Thyroid gland (tissue), 4 donors: Measurements from ENCODE around the gene REC8. TPM values are rescaled to one million over a fixed set of nuclear protein-coding genes. Genes with fewer than 3 reads are reported as not detected.

Experiments
- DNase-seq, 2 donors: peaks; one replicate each; pipeline ENCODE4 v3.0.0-alpha.2; 2019
- H3K27ac ChIP-seq, 3 donors: fragments of 200-600 bp; sonication (generic); 1 replicate in 2 of 3; 2 replicates in 1 of 3; pipeline ENCODE4 v1.5.1; 2016 to 2019; ENCODE audit warnings: mild to moderate bottlenecking in 1 of 3, moderate library complexity in 1 of 3
- H3K27me3 ChIP-seq: fragments of 200-600 bp; sonication (generic); one replicate; pipeline ENCODE4 v1.5.1; 2019
- H3K36me3 ChIP-seq, 2 donors: fragments of 200-600 bp; sonication (generic); one replicate each; pipeline ENCODE4 v1.5.1; 2016 to 2019
- H3K4me1 ChIP-seq, 2 donors: fragments of 200-600 bp; sonication (generic); one replicate each; pipeline ENCODE4 v1.5.1; 2017 to 2019
- H3K4me3 ChIP-seq, 3 donors: fragments of 200-600 bp; sonication (generic); replicated peaks in 1 of 3; 1 replicate in 2 of 3; 2 replicates in 1 of 3; pipeline ENCODE4 v1.5.1; 2016; ENCODE audit warnings: mild to moderate bottlenecking in 1 of 3
- H3K9me3 ChIP-seq: fragments of 200-600 bp; sonication (generic); one replicate; pipeline ENCODE4 v1.5.1; 2017
- CTCF ChIP-seq, 6 experiments: fragments of 200-600 bp in 3 of 6; fragments of 450-650 bp in 3 of 6; sonication (generic) in 3 of 6; IDR thresholded peaks; one replicate each; pipeline ENCODE4 v1.5.1; 2016 to 2019; ENCODE audit warnings: antibody characterized with exemption in 6 of 6, mild to moderate bottlenecking in 2 of 6, inconsistent platforms in 1 of 6, moderate library complexity in 1 of 6
- POLR2A ChIP-seq, 2 donors: fragments of 450-650 bp; IDR thresholded peaks; one replicate each; pipeline ENCODE4 v1.6.1; 2017; ENCODE audit warnings: antibody characterized with exemption in 2 of 2, mild to moderate bottlenecking in 2 of 2, moderate library complexity in 1 of 2
- WGBS, 2 donors: methylation state at CpG; one replicate each; pipeline ENCODE4 v1.1.5; 2017; 5-methylcytosine and 5-hydroxymethylcytosine counted together
- intact Hi-C: fragments of 100-400 bp; cut with DNase I; formaldehyde crosslinking; loops from one replicate; pipeline ENCODE4 v1.15.1; 2023
- total RNA-seq, 4 donors: library from RNA; depleted of rRNA; stranded (reverse); fragments of >200 nt; gene quantifications; one replicate each; pipeline ENCODE4 v1.2.3, GENCODE V29; 2016

Gene REC8
- total RNA-seq, 4 donors from 2014 or later, result 4.1 to 7.1 (median 5.4) TPM

DNA sequence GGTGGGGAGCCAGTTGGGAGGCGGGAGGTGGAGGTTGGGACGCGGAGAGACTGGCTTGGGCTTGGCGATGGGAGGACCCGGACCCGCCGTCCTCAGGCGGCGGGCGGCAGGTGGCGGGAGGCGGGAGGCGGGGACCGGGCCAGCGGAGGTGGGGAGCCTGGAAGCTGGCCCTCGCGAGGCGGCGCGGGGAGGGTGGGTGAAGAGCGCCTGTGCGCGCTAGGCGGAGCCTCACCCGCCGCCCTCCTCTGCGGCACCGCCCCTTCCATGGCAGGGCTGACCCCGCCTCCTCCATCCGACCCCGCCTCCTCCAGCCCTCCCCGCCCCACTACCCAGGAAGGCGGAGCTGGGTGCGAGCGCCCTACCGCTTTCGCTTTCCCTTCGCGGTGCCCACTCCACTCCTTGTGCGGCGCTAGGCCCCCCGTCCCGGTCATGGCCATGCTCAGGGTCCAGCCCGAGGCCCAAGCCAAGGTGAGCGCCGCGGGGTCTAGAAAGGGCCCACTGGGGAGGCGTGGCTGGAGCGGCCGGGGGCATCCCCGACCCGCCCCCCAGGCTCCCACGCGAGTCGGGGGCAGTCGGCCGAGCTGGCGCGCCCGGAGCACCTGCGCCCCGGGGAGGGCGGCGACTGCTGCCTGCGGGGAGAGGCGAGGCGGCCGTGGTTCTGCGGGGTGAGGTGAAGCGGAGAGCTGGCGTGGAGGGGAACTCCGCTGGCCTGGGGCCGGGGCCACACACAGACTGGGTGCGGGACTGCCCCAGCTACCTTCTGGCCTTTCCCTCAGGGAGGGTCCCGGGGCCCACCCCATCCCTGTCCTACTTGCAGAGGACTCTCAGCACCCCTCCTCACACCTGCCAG lies 35.8 kb upstream of the REC8 start, which contains the start of gene PSME1:
TSS of gene PSME1 (plus strand) at position 361 of the 850 bp plus-strand sequence. CDS start at position 430, 69 bp downstream.
- Histone ChIP-seq H3K4me1 (peaks cover 17 to 23% of the 10 kb centered on the region in 2 donors), H3K27ac (peak within 1 kb of the TSS; percentile 72 to 81 (median 80)), H3K9me3 (no peaks in the 10 kb centered on the region), H3K36me3 (peaks cover 14 to 15% of the 10 kb centered on the region in 2 donors), H3K4me3 (peak within 1 kb of the TSS; percentile 83 to 94 (median 92)), H3K27me3 (no peaks in the 10 kb centered on the region)
- intact Hi-C loops, result no loop called here
- TF ChIP-seq CTCF (IDR thresholded peaks at IDR 0.05), result no peak
- peak; percentile 29 to 71 for TF ChIP-seq POLR2A (IDR thresholded peaks at IDR 0.05)
- 0% methylated on average over 9 to 20 of the region's 75 CpGs for WGBS, 2 donors
- peak; percentile 94 for DNase-seq

- WGBS, 2 donors, result 33 to 41% methylated on average over 13 of the region's 13 CpGs
- peaks cover 18 to 24% of the 10 kb centered on the region in 2 donors for H3K4me1 ChIP-seq
Measured at GRCh38 chr14:24136684-24137528, 35.0 kb upstream of the REC8 start.

DNA sequence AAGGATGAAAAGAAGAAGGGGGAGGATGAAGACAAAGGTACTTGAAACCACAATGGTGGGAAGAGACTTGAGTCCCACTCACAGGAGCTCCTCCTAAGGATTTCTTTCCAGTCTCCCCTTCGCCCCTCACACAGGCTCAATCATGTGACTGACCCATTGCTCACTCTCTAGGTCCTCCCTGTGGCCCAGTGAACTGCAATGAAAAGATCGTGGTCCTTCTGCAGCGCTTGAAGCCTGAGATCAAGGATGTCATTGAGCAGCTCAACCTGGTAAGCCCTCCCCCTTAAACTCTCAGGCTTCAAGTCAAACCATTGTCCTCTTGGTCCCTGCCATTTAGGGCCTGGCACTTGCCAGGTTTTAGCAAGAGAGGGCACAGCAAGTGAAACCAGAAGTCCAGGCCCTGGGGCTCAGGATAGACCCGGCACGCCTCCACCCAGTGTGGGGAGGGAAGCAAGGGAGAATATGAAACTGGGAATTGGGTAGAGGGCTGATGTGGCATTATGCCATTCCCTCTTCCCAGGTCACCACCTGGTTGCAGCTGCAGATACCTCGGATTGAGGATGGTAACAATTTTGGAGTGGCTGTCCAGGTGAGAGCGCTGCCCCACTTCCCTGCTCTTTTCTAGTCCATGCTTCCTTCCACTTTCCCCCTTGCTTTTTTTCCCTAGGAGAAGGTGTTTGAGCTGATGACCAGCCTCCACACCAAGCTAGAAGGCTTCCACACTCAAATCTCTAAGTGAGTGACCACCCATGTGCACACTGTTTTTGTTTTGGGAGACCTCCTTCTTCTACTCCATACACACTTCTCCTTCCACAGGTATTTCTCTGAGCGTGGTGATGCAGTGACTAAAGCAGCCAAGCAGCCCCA lies 34.1 kb upstream of the REC8 start:
- no peaks in the 10 kb centered on the region for H3K27me3 ChIP-seq
- peaks cover 21 to 28% of the 10 kb centered on the region in 2 donors for H3K4me1 ChIP-seq
- H3K9me3 ChIP-seq, result no peaks in the 10 kb centered on the region
- WGBS, 2 donors, result 87 to 88% methylated on average over 8 of the region's 8 CpGs
- no peak for DNase-seq
- intact Hi-C loops, result no loop called here
- no peak overlapping the region for H3K4me3 ChIP-seq
- H3K27ac ChIP-seq, result peak overlapping the region in 1 of 3 donors; percentile 81
- no peak for TF ChIP-seq CTCF (IDR thresholded peaks at IDR 0.05)
- TF ChIP-seq POLR2A (IDR thresholded peaks at IDR 0.05), result no peak
- H3K36me3 ChIP-seq, result peaks cover 14 to 15% of the 10 kb centered on the region in 2 donors

More at GRCh38 chr14:24136684-24137528, 35.0 kb upstream of the REC8 start:
- Histone ChIP-seq H3K27ac (peak overlapping the region; percentile 72 to 81 (median 80)), H3K4me3 (peak overlapping the region; percentile 83 to 94 (median 92)), H3K27me3 (no peaks in the 10 kb centered on the region), H3K9me3 (no peaks in the 10 kb centered on the region), H3K36me3 (peaks cover 14 to 15% of the 10 kb centered on the region in 2 donors)
- intact Hi-C loops, result no loop called here
- no peak for TF ChIP-seq POLR2A (IDR thresholded peaks at IDR 0.05)
- TF ChIP-seq CTCF (IDR thresholded peaks at IDR 0.05), result no peak
- no peak for DNase-seq

DNA sequence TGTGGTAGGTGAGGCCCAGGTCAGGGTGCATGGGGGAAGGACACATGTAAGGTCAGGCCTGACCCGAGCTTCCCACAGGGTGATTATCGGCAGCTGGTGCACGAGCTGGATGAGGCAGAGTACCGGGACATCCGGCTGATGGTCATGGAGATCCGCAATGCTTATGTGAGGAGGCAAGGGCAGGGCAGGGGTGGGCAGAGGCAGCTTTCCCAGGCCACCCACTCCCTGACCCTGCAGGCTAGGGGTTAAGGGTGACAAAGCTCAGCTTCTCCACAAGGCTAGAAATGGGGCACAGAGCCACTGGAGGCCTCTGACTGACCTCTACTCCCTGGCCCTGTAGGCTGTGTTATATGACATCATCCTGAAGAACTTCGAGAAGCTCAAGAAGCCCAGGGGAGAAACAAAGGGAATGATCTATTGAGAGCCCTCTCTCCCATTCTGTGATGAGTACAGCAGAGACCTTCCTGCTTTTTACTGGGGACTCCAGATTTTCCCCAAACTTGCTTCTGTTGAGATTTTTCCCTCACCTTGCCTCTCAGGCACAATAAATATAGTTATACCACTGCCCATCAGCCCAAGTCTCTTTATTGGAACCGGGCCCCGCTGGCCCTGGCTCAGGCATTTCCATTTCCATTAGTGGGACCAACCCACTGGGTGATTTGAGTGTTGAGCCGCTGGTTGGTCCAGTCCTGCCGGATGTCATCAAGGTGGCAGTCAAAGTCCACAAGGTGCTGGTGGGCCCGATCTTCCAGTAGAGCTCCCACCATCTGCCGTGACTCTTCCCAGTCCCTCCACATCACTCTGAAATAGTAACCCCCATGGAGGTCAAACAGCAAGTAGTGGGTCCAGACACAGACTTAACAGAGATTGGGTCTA lies 33.2 kb upstream of the REC8 start:
- no peak for TF ChIP-seq CTCF (IDR thresholded peaks at IDR 0.05)
- no peak overlapping the region for H3K27ac ChIP-seq
- WGBS, 2 donors, result 87 to 93% methylated on average over 12 to 13 of the region's 13 CpGs

More for the DNA sequence above, 33.2 kb upstream of the REC8 start:
- intact Hi-C loops, result no loop called here
- Histone ChIP-seq H3K9me3 (no peaks in the 10 kb centered on the region), H3K27me3 (no peaks in the 10 kb centered on the region), H3K4me1 (peaks cover 21 to 28% of the 10 kb centered on the region in 2 donors), H3K36me3 (peaks cover 14 to 15% of the 10 kb centered on the region in 2 donors), H3K4me3 (no peak overlapping the region)
- no peak for DNase-seq
